Epithelial cell of esophagus (primary cell): ENCODE measurements around the gene TDRD5.

Source experiments
- DNase-seq: peaks from one replicate; pipeline ENCODE4 v3.0.0; 2010; ENCODE audit warnings: low read depth
- H3K4me3 ChIP-seq: 2 replicates; pipeline ENCODE4 v1.5.1; 2011; ENCODE audit warnings: mild to moderate bottlenecking, low read length, control low read depth
- TF ChIP-seq, protein P1 (sequence below): IDR thresholded peaks from 2 replicates; pipeline ENCODE4 v1.5.1; 2011; ENCODE audit warnings: low read depth, mild to moderate bottlenecking, low read length, control low read depth, inconsistent platforms; ENCODE audit not compliant: insufficient read depth; ENCODE audit errors: missing control alignments

Gene TDRD5

GRCh38 chr1:179550746-179551682, 40.6 kb upstream of the TDRD5 start:
- DNase-seq: peak; percentile 74
- TF ChIP-seq, protein P1, sequence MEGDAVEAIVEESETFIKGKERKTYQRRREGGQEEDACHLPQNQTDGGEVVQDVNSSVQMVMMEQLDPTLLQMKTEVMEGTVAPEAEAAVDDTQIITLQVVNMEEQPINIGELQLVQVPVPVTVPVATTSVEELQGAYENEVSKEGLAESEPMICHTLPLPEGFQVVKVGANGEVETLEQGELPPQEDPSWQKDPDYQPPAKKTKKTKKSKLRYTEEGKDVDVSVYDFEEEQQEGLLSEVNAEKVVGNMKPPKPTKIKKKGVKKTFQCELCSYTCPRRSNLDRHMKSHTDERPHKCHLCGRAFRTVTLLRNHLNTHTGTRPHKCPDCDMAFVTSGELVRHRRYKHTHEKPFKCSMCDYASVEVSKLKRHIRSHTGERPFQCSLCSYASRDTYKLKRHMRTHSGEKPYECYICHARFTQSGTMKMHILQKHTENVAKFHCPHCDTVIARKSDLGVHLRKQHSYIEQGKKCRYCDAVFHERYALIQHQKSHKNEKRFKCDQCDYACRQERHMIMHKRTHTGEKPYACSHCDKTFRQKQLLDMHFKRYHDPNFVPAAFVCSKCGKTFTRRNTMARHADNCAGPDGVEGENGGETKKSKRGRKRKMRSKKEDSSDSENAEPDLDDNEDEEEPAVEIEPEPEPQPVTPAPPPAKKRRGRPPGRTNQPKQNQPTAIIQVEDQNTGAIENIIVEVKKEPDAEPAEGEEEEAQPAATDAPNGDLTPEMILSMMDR: no peak
- H3K4me3 ChIP-seq: no peak overlapping the region

GRCh38 chr1:179554427-179554826, 37.2 kb upstream of the TDRD5 start:
- TF ChIP-seq, protein P1: no peak
- no peak for DNase-seq
- H3K4me3 ChIP-seq: no peak overlapping the region

- no peak for DNase-seq
- no peak overlapping the region for H3K4me3 ChIP-seq
- TF ChIP-seq, protein P1: no peak
Observed at GRCh38 chr1:179558078-179558477, 33.6 kb upstream of the TDRD5 start.

- TF ChIP-seq, protein P1: no peak
- no peak for DNase-seq
- H3K4me3 ChIP-seq: no peak within 1 kb of the TSS
Observed at GRCh38 chr1:179575497-179576314, 15.9 kb upstream of the TDRD5 start, which contains the start of gene NPHS2. NPHS2 (minus strand) TSS chr1:179575948; CDS start chr1:179575864, 84 bp downstream.

- no peak for DNase-seq
- no peak overlapping the region for H3K4me3 ChIP-seq
- TF ChIP-seq, protein P1: no peak
Observed at GRCh38 chr1:179576509-179576908, 15.1 kb upstream of the TDRD5 start.

GRCh38 chr1:179583771-179584320, 7.8 kb upstream of the TDRD5 start:
- TF ChIP-seq, protein P1: no peak
- no peak overlapping the region for H3K4me3 ChIP-seq
- DNase-seq: no peak
